ENCODE data around the gene RSPH1. TPM values are rescaled to one million over a fixed set of nuclear protein-coding genes. Genes with fewer than 3 reads are reported as not detected.

Gene RSPH1
- total RNA-seq, 1 donor from 2014 or later = 0.42 TPM

DNA sequence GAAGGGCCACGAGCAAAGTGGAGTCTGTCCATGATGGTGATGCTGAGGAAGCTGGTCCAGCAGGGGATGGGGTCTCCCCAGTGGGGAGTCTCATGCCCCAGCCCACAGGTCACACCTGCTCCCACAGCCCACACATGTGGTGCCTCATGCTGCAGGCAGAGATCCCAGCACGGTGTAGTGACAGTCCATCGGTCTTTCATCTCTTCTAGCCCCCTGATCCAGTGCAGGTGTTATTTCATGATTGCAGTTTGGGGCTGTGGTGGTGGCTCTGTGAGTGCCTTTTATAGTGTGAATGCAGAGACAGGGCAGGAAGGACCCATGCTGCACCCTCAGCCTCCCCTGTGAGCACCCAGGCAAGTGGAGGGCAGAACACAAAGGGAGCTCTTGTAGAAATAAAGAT is 47.3 kb downstream of the RSPH1 start:
- Mint-ChIP-seq H3K27ac (no peak overlapping the region), H3K4me3 (no peak overlapping the region), H3K9me3 (no peaks in the 10 kb centered on the region), H3K36me3 (no peaks in the 10 kb centered on the region), H3K4me1 (no peaks in the 10 kb centered on the region), H3K27me3 (ENCODE audit: low read depth) (peaks cover 28% of the 10 kb centered on the region)
- DNase-seq (ENCODE audit: low spot score in 2 of 2, unreplicated experiment in 2 of 2) = no peak
- TF ChIP-seq, protein P1, sequence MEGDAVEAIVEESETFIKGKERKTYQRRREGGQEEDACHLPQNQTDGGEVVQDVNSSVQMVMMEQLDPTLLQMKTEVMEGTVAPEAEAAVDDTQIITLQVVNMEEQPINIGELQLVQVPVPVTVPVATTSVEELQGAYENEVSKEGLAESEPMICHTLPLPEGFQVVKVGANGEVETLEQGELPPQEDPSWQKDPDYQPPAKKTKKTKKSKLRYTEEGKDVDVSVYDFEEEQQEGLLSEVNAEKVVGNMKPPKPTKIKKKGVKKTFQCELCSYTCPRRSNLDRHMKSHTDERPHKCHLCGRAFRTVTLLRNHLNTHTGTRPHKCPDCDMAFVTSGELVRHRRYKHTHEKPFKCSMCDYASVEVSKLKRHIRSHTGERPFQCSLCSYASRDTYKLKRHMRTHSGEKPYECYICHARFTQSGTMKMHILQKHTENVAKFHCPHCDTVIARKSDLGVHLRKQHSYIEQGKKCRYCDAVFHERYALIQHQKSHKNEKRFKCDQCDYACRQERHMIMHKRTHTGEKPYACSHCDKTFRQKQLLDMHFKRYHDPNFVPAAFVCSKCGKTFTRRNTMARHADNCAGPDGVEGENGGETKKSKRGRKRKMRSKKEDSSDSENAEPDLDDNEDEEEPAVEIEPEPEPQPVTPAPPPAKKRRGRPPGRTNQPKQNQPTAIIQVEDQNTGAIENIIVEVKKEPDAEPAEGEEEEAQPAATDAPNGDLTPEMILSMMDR (IDR thresholded peaks at IDR 0.05; ENCODE audit: unreplicated experiment) = no peak

DNA sequence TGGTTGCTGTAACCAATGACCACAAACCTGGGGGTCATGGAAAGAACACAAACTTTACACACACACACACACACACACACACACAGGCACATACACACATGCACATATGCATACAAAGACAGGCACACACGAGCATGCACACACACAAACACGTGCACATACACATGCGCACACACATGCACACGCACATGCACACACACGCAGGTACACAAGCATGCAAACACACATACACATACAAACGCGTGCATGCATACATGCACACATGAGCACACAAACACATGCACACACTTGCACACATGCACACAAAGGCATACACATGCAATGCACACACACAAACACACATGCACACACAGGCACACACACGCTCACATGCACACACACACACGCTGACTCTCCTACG is 48.3 kb downstream of the RSPH1 start:
- H3K27me3 Mint-ChIP-seq (ENCODE audit: low read depth) = peaks cover 32% of the 10 kb centered on the region
- DNase-seq (ENCODE audit: low spot score in 2 of 2, unreplicated experiment in 2 of 2) = no peak
- no peak overlapping the region for H3K4me3 Mint-ChIP-seq
- TF ChIP-seq, protein P1 (IDR thresholded peaks at IDR 0.05; ENCODE audit: unreplicated experiment) = no peak
- no peaks in the 10 kb centered on the region for H3K9me3 Mint-ChIP-seq
- no peak overlapping the region for H3K27ac Mint-ChIP-seq
- H3K4me1 Mint-ChIP-seq = no peaks in the 10 kb centered on the region
- H3K36me3 Mint-ChIP-seq = no peaks in the 10 kb centered on the region

DNA sequence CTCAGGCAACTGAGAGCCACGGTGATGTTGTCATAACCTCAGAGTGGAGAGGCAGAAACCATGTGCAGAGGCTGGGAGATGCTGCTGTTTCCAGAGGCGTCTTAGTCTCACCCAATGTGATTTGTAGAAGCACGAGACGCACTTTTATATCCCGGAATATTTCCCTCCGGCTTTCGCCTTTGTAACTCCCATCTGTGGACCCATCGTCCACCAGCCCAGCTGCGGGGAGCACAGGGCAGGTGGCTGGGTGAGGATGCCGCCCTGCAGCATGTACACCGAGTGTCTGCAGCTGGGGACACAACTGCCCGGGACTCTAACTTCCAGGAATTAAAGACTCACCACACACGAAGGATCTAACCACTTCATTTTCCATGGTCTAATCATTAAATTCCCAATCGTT is 48.8 kb downstream of the RSPH1 start:
- Mint-ChIP-seq H3K4me1 (no peaks in the 10 kb centered on the region), H3K4me3 (no peak overlapping the region), H3K27ac (no peak overlapping the region), H3K9me3 (no peaks in the 10 kb centered on the region), H3K27me3 (ENCODE audit: low read depth) (peaks cover 37% of the 10 kb centered on the region), H3K36me3 (no peaks in the 10 kb centered on the region)
- TF ChIP-seq, protein P1 (IDR thresholded peaks at IDR 0.05; ENCODE audit: unreplicated experiment) = no peak
- no peak for DNase-seq (ENCODE audit: low spot score in 2 of 2, unreplicated experiment in 2 of 2)

DNA sequence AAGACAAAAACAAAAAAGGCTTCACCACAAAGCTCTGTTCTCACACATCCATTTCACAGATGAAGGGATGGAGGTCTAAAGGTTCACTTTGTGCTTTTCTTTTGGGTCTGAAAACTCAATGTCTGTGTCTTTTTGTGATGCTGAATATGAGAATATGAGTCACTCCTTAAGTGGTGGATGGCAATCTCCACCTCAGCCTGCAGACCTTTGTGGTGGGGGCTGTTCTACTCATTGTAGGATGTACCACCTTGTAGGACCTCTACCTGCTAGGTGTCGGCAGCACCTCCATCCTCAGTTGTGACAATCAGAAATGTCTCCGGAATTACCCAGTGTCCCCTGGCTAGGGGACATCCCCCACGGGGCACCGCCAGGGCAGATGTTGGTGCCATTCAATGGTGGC is 49.5 kb downstream of the RSPH1 start:
- no peak for DNase-seq (ENCODE audit: low spot score in 2 of 2, unreplicated experiment in 2 of 2)
- H3K27ac Mint-ChIP-seq = no peak overlapping the region
- no peaks in the 10 kb centered on the region for H3K9me3 Mint-ChIP-seq
- no peaks in the 10 kb centered on the region for H3K4me1 Mint-ChIP-seq
- TF ChIP-seq, protein P1 (IDR thresholded peaks at IDR 0.05; ENCODE audit: unreplicated experiment) = no peak
- H3K27me3 Mint-ChIP-seq (ENCODE audit: low read depth) = peaks cover 40% of the 10 kb centered on the region
- no peaks in the 10 kb centered on the region for H3K36me3 Mint-ChIP-seq
- H3K4me3 Mint-ChIP-seq = no peak overlapping the region

DNA sequence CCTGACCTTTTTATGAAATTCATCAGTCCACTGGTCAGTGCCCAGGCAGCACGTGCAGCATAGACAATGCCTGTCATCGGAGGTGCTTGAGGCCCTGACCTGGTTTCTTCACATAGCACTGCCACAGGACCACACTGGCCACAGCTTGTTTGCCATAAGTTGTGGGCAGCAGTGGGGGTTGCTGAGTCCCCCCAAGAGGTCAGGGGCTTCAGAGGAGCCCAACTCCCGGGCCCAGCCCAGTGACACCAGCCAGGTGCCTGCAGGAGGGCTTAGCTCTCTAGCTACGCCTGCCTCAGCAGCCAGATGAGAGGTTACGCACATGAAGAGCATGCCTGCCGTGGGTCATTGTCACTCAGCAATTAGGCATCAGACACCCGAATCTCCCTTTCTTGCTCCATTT is 50.7 kb downstream of the RSPH1 start:
- no peaks in the 10 kb centered on the region for H3K36me3 Mint-ChIP-seq
- no peak for DNase-seq (ENCODE audit: low spot score in 2 of 2, unreplicated experiment in 2 of 2)
- no peak overlapping the region for H3K4me3 Mint-ChIP-seq
- TF ChIP-seq, protein P1 (IDR thresholded peaks at IDR 0.05; ENCODE audit: unreplicated experiment) = no peak
- no peaks in the 10 kb centered on the region for H3K9me3 Mint-ChIP-seq
- no peaks in the 10 kb centered on the region for H3K4me1 Mint-ChIP-seq
- H3K27ac Mint-ChIP-seq = no peak overlapping the region
- H3K27me3 Mint-ChIP-seq (ENCODE audit: low read depth) = peaks cover 46% of the 10 kb centered on the region

DNA sequence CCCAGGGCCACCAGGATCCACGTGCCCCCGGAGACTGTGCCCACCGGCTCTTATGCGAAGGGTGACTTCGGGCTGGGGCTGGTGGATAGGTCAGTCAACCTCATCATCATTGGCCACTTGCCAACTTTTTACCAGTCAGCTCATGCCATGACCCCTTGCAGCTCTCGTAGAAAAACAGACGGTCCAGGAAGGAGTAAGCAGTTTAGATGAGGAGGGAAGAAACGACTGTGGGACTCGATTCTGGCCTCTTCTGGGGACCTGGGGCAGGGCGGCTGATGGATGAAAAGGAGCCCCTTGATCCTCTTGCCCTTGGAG is 51.3 kb downstream of the RSPH1 start:
- no peak for DNase-seq (ENCODE audit: low spot score in 2 of 2, unreplicated experiment in 2 of 2)
- Mint-ChIP-seq H3K36me3 (no peaks in the 10 kb centered on the region), H3K4me1 (no peaks in the 10 kb centered on the region), H3K27ac (no peak overlapping the region), H3K9me3 (no peaks in the 10 kb centered on the region), H3K4me3 (no peak overlapping the region), H3K27me3 (ENCODE audit: low read depth) (peaks cover 46% of the 10 kb centered on the region)
- TF ChIP-seq, protein P1 (IDR thresholded peaks at IDR 0.05; ENCODE audit: unreplicated experiment) = no peak
